22Rv1 (cell line): ENCODE measurements around the gene RBM42.

Experiments used
- H3K27ac ChIP-seq: fragments of 450-650 bp; 2 replicates; pipeline ENCODE4 v1.5.1; 2017
- CTCF ChIP-seq: fragments of 450-650 bp; IDR thresholded peaks from 2 replicates; pipeline ENCODE4 v1.5.1; 2017; ENCODE audit warnings: mild to moderate bottlenecking
- ZFX ChIP-seq: fragments of 450-650 bp; IDR thresholded peaks from 2 replicates; pipeline ENCODE4 v1.6.1; 2017; ENCODE audit warnings: antibody characterized with exemption, borderline replicate concordance

RBM42 gene

GRCh38 chr19:35639863-35640262 is 11.0 kb downstream of the RBM42 start:
- H3K27ac ChIP-seq, result no peak overlapping the region
- no peak for TF ChIP-seq ZFX
- no peak for TF ChIP-seq CTCF

- no peak within 1 kb of the TSS for H3K27ac ChIP-seq
- TF ChIP-seq ZFX, result no peak
- no peak for TF ChIP-seq CTCF
These were observed 12.8 kb downstream of the RBM42 start, which contains the start of gene ETV2 for GRCh38 chr19:35641515-35642151. TSS of gene ETV2 (plus strand) at chr19:35641745. CDS start at chr19:35642461, 716 bp downstream.

GRCh38 chr19:35642312-35642711 is 13.5 kb downstream of the RBM42 start:
- no peak for TF ChIP-seq ZFX
- no peak for TF ChIP-seq CTCF
- H3K27ac ChIP-seq, result no peak overlapping the region

- TF ChIP-seq CTCF (no peak), ZFX (no peak)
- peak overlapping the region; percentile 91 for H3K27ac ChIP-seq
These were observed 14.0 kb downstream of the RBM42 start for GRCh38 chr19:35642798-35643254.

- TF ChIP-seq CTCF (peak; percentile 12; the same call in 1 of the 2 replicates), ZFX (no peak)
- H3K27ac ChIP-seq, result peak overlapping the region; percentile 91
These were observed 14.7 kb downstream of the RBM42 start for GRCh38 chr19:35643255-35644205.

GRCh38 chr19:35644206-35644986 is 15.6 kb downstream of the RBM42 start:
- H3K27ac ChIP-seq, result peak overlapping the region; percentile 91
- no peak for TF ChIP-seq CTCF
- no peak for TF ChIP-seq ZFX
